WTC11 (cell line): ENCODE data around the gene SMIM13. TPM values are rescaled to one million over a fixed set of nuclear protein-coding genes. Genes with fewer than 3 reads are reported as not detected.

Experiments
- ATAC-seq: fragments of 200-7000 bp; cut with Tn5 transposase; 2 replicates; pipeline ENCODE4 v1.10.0; 2021; ENCODE audit warnings: mild to moderate bottlenecking, moderate library complexity
- CTCF ChIA-PET: fragments of 300-600 bp; sonication (Branson Sonifier 250); formaldehyde crosslinking; loops from one replicate; lab custom pipeline; 2021; ENCODE audit warnings: antibody characterized with exemption; lab: Charles Lee
- POLR2A ChIA-PET: fragments of 350-600 bp; sonication (Branson Sonifier 250); formaldehyde crosslinking; loops from one replicate; lab custom pipeline; 2021; ENCODE audit warnings: antibody characterized with exemption; lab: Charles Lee
- DNase-seq: peaks from one replicate; pipeline ENCODE4 v3.0.0; 2021; ENCODE audit warnings: low spot score
- H3K27ac Mint-ChIP-seq: 2 replicates; pipeline ENCODE4 v1.8.0; 2021; ENCODE audit warnings: mixed read lengths
- H3K27me3 Mint-ChIP-seq: 2 replicates; pipeline ENCODE4 v1.8.0; 2021; ENCODE audit warnings: low read depth, mild to moderate bottlenecking, moderate library complexity, mixed read lengths
- H3K36me3 Mint-ChIP-seq: 2 replicates; pipeline ENCODE4 v1.8.0; 2021; ENCODE audit warnings: mixed read lengths
- H3K4me1 Mint-ChIP-seq: 2 replicates; pipeline ENCODE4 v1.8.0; 2022; ENCODE audit warnings: mixed read lengths
- H3K4me3 Mint-ChIP-seq: 2 replicates; pipeline ENCODE4 v1.8.0; 2021; ENCODE audit warnings: mild to moderate bottlenecking, moderate library complexity, mixed read lengths
- H3K9me3 Mint-ChIP-seq: 2 replicates; pipeline ENCODE4 v1.8.0; 2021; ENCODE audit warnings: mixed read lengths
- ARID4B ChIP-seq: sonication (generic); formaldehyde crosslinking; IDR thresholded peaks from 2 replicates; pipeline ENCODE4 v1.8.0; 2023; ENCODE audit warnings: missing genetic modification reagents, mild to moderate bottlenecking, borderline replicate concordance
- E2F4 ChIP-seq: sonication (generic); formaldehyde crosslinking; IDR thresholded peaks from 2 replicates; pipeline ENCODE4 v1.8.1; 2022; ENCODE audit warnings: low read depth, mild to moderate bottlenecking, moderate library complexity, missing genetic modification reagents, borderline replicate concordance
- EMX1 ChIP-seq: fragments of 250-450 bp; sonication (Bioruptor Pico); IDR thresholded peaks from 2 replicates; pipeline ENCODE4 v1.8.0; 2021; ENCODE audit warnings: mild to moderate bottlenecking
- ESRRA ChIP-seq: sonication (generic); formaldehyde crosslinking; IDR thresholded peaks from 2 replicates; pipeline ENCODE4 v1.8.1; 2022; ENCODE audit warnings: mild to moderate bottlenecking, missing genetic modification reagents, borderline replicate concordance
- FOXP1 ChIP-seq: sonication (generic); formaldehyde crosslinking; IDR thresholded peaks from 2 replicates; pipeline ENCODE4 v1.8.0; 2022; ENCODE audit warnings: missing genetic modification reagents, mild to moderate bottlenecking, moderate library complexity, borderline replicate concordance
- JAZF1 ChIP-seq: fragments of 250-450 bp; sonication (Bioruptor Pico); IDR thresholded peaks from 2 replicates; pipeline ENCODE4 v1.9.0; 2021; ENCODE audit warnings: moderate library complexity, mild to moderate bottlenecking, inconsistent platforms
- JUN ChIP-seq: sonication (generic); formaldehyde crosslinking; IDR thresholded peaks from 2 replicates; pipeline ENCODE4 v1.8.0; 2023; ENCODE audit warnings: mild to moderate bottlenecking, missing genetic modification reagents
- KAT7 ChIP-seq: sonication (generic); formaldehyde crosslinking; IDR thresholded peaks from 2 replicates; pipeline ENCODE4 v1.8.1; 2023; ENCODE audit warnings: missing genetic modification reagents, mild to moderate bottlenecking, borderline replicate concordance
- NFATC4 ChIP-seq: fragments of 250-450 bp; sonication (Bioruptor Pico); IDR thresholded peaks from 2 replicates; pipeline ENCODE4 v1.9.0; 2021; ENCODE audit warnings: mild to moderate bottlenecking
- TEAD1 ChIP-seq: sonication (generic); formaldehyde crosslinking; IDR thresholded peaks from 2 replicates; pipeline ENCODE4 v1.8.0; 2022; ENCODE audit warnings: mild to moderate bottlenecking, missing genetic modification reagents
- TEAD4 ChIP-seq: sonication (generic); formaldehyde crosslinking; IDR thresholded peaks from 2 replicates; pipeline ENCODE4 v1.8.0; 2022; ENCODE audit warnings: mild to moderate bottlenecking, missing genetic modification reagents
- USF1 ChIP-seq: sonication (generic); formaldehyde crosslinking; IDR thresholded peaks from 2 replicates; pipeline ENCODE4 v1.8.0; 2022; ENCODE audit warnings: mild to moderate bottlenecking, missing genetic modification reagents
- ZBTB43 ChIP-seq: sonication (generic); formaldehyde crosslinking; IDR thresholded peaks from 2 replicates; pipeline ENCODE4 v1.8.1; 2023; ENCODE audit warnings: mild to moderate bottlenecking, missing genetic modification reagents
- ZMAT4 ChIP-seq: fragments of 250-450 bp; sonication (Bioruptor Pico); IDR thresholded peaks from 2 replicates; pipeline ENCODE4 v1.9.0; 2021; ENCODE audit warnings: mild to moderate bottlenecking
- ZNF138 ChIP-seq: sonication (generic); formaldehyde crosslinking; conservative IDR thresholded peaks from 2 replicates; pipeline ENCODE4 v1.8.1; 2022; ENCODE audit warnings: mild to moderate bottlenecking, moderate library complexity, missing genetic modification reagents
- ZNF219 ChIP-seq: sonication (generic); formaldehyde crosslinking; IDR thresholded peaks from 2 replicates; pipeline ENCODE4 v1.8.0; 2023; ENCODE audit warnings: missing genetic modification reagents, mild to moderate bottlenecking, borderline replicate concordance
- ZNF396 ChIP-seq: fragments of 250-450 bp; sonication (Bioruptor Pico); IDR thresholded peaks from 2 replicates; pipeline ENCODE4 v1.8.0; 2021; ENCODE audit warnings: mild to moderate bottlenecking, moderate library complexity, borderline replicate concordance
- total RNA-seq: library from RNA; stranded (reverse); gene quantifications from 3 replicates; pipeline ENCODE4 v1.2.3, GENCODE V29; 2021

SMIM13 gene
- total RNA-seq, 1 experiment from 2014 or later = 9.7 TPM

GRCh38 chr6:11133281-11133680 is 39.6 kb downstream of the SMIM13 start:
- POLR2A ChIA-PET = no interaction called here
- no peaks in the 10 kb centered on the region for H3K27me3 Mint-ChIP-seq
- TF ChIP-seq NFATC4 (CRISPR knock-in tag) = no peak
- no peak for TF ChIP-seq ZBTB43
- TF ChIP-seq ZNF138 (CRISPR knock-in tag) = no peak
- no peak for TF ChIP-seq ZNF219
- no peak for TF ChIP-seq JAZF1 (CRISPR knock-in tag)
- TF ChIP-seq TEAD1 (CRISPR knock-in tag) = no peak
- TF ChIP-seq E2F4 (CRISPR knock-in tag) = no peak
- no peak for TF ChIP-seq USF1 (CRISPR knock-in tag)
- no peak for TF ChIP-seq EMX1 (CRISPR knock-in tag)
- no peak for TF ChIP-seq FOXP1 (CRISPR knock-in tag)
- no peak for TF ChIP-seq JUN
- no peak for TF ChIP-seq ZMAT4 (CRISPR knock-in tag)
- TF ChIP-seq ESRRA = no peak
- no peak for TF ChIP-seq TEAD4 (CRISPR knock-in tag)
- TF ChIP-seq, all 79 proteins: peak for 0
- CTCF ChIA-PET = no interaction called here
- Mint-ChIP-seq H3K4me1 (peaks cover 26% of the 10 kb centered on the region), H3K9me3 (no peaks in the 10 kb centered on the region), H3K4me3 (no peak overlapping the region), H3K36me3 (peaks cover 13% of the 10 kb centered on the region), H3K27ac (no peak overlapping the region)
- ATAC-seq (no peak), DNase-seq (no peak)

- peaks cover 3% of the 10 kb centered on the region; the same call in 1 of the 2 replicates for H3K9me3 Mint-ChIP-seq
- ATAC-seq (no peak), DNase-seq (no peak)
- H3K27ac Mint-ChIP-seq = no peak overlapping the region
- H3K4me1 Mint-ChIP-seq = peaks cover 27% of the 10 kb centered on the region
- H3K4me3 Mint-ChIP-seq = no peak overlapping the region
- H3K27me3 Mint-ChIP-seq = no peaks in the 10 kb centered on the region
- H3K36me3 Mint-ChIP-seq = peaks cover 13% of the 10 kb centered on the region
- CTCF ChIA-PET = interaction anchor here (0.7 to 1.2 kb wide), 2 partner anchors 67 to 337 kb away, joined by 3 to 4 read pairs; no protein-coding TSS in a partner anchor
- POLR2A ChIA-PET = interaction anchor here (0.5 kb wide), 1 partner anchor 850 kb away, joined by 6 read pairs; no protein-coding TSS in a partner anchor
- TF ChIP-seq USF1 (CRISPR knock-in tag) (no peak), KAT7 (CRISPR knock-in tag) (no peak), ZNF396 (CRISPR knock-in tag) (no peak), ARID4B (CRISPR knock-in tag) (no peak)
Measured at GRCh38 chr6:11136809-11137208, 43.2 kb downstream of the SMIM13 start.
